GM10266 (cell line): ENCODE data around the gene C9orf50.
A peak's percentile ranks its signal among the peaks of the same experiment; 100 is the strongest.

Experiments used
- DNase-seq: peaks from one replicate; pipeline ENCODE4 v3.0.0; 2012; ENCODE audit errors: extremely low spot score
- CTCF ChIP-seq: IDR thresholded peaks from 2 replicates; pipeline ENCODE4 v1.5.1; 2012; ENCODE audit warnings: mild to moderate bottlenecking, low read depth; ENCODE audit not compliant: control insufficient read depth, insufficient read depth; ENCODE audit errors: missing control alignments

The C9orf50 gene

GRCh38 chr9:129585352-129585751 is 35.5 kb downstream of the C9orf50 start:
- no peak for DNase-seq
- no peak for TF ChIP-seq CTCF

GRCh38 chr9:129584136-129584535 is 36.8 kb downstream of the C9orf50 start:
- DNase-seq: peak; percentile 79
- no peak for TF ChIP-seq CTCF

GRCh38 chr9:129583308-129584038 is 37.4 kb downstream of the C9orf50 start:
- no peak for DNase-seq
- TF ChIP-seq CTCF: no peak

GRCh38 chr9:129582855-129583254 is 38.0 kb downstream of the C9orf50 start:
- DNase-seq: no peak
- TF ChIP-seq CTCF: no peak

GRCh38 chr9:129581505-129582189 is 39.3 kb downstream of the C9orf50 start:
- TF ChIP-seq CTCF: no peak
- DNase-seq: no peak

- no peak for TF ChIP-seq CTCF
- peak; percentile 71 for DNase-seq
These were observed 40.5 kb downstream of the C9orf50 start for GRCh38 chr9:129580211-129580915.

- no peak for TF ChIP-seq CTCF
- no peak for DNase-seq
These were observed 41.6 kb downstream of the C9orf50 start for GRCh38 chr9:129579294-129579693.
